Left colon (tissue), 2 donors: ENCODE measurements around the gene SMARCE1. TPM values are rescaled to one million over a fixed set of nuclear protein-coding genes. Genes with fewer than 3 reads are reported as not detected.
A peak's percentile ranks its signal among the peaks of the same experiment; 100 is the strongest.

Experiments used
- ATAC-seq: fragments of 200-7000 bp; cut with Tn5 transposase; one replicate; pipeline ENCODE4 v1.9.1; 2020; ENCODE audit warnings: mild to moderate bottlenecking, moderate library complexity
- DNase-seq, 2 donors: peaks; one replicate each; pipeline ENCODE4 v3.0.0-alpha.2; 2020
- intact Hi-C, 2 donors: fragments of 100-400 bp; cut with DNase I in 1 of 2; cut with micrococcal nuclease in 1 of 2; formaldehyde crosslinking; loops; one replicate each; pipeline versions ENCODE4 v1.11.2 to v1.14.0; 2022; cut with DNase I, micrococcal nuclease
- total RNA-seq, 2 donors: library from RNA; stranded (reverse); fragmentation: NEBNext Ultra II Directional; extraction: Animal tissue kit (Norgen Biotek cat#: 25700); gene quantifications; one replicate each; pipeline ENCODE4 v1.2.1, GENCODE V29; 2021
- donor health status: DM: no; HTN: no; CAD: no.
- donor health status: DM: yes; HTN: yes; CAD: no.

The SMARCE1 gene
- total RNA-seq, 2 donors from 2014 or later = 74.5 to 76.4 TPM

GRCh38 chr17:40648384-40648968 is 858 bp upstream of the SMARCE1 start:
- ATAC-seq (peak; percentile 57), DNase-seq (no peak)
- intact Hi-C loops = no loop called here

- intact Hi-C loops = no loop called here
- DNase-seq = no peak
- ATAC-seq = peak; percentile 54
These were observed 611 bp downstream of the SMARCE1 start for GRCh38 chr17:40646791-40647623.

- intact Hi-C loops = no loop called here
- no peak for ATAC-seq
- no peak for DNase-seq
These were observed 1.7 kb downstream of the SMARCE1 start for GRCh38 chr17:40645943-40646342.

GRCh38 chr17:40645291-40645690 is 2.3 kb downstream of the SMARCE1 start:
- DNase-seq (no peak), ATAC-seq (no peak)
- intact Hi-C loops = no loop called here

GRCh38 chr17:40637931-40638330 is 9.7 kb downstream of the SMARCE1 start:
- no peak for ATAC-seq
- intact Hi-C loops = no loop called here
- DNase-seq = no peak

GRCh38 chr17:40633871-40634270 is 13.7 kb downstream of the SMARCE1 start:
- no peak for DNase-seq
- no peak for ATAC-seq
- intact Hi-C loops = no loop called here

GRCh38 chr17:40632216-40632615 is 15.4 kb downstream of the SMARCE1 start:
- peak; percentile 76 for ATAC-seq
- intact Hi-C loops = no loop called here
- no peak for DNase-seq

GRCh38 chr17:40629842-40630241 is 17.8 kb downstream of the SMARCE1 start:
- ATAC-seq (no peak), DNase-seq (no peak)
- intact Hi-C loops = loop anchor here in 1 of 2 donors (10.0 kb wide), 1 partner anchor 1035 kb away; no protein-coding TSS in a partner anchor

GRCh38 chr17:40625311-40625710 is 22.3 kb downstream of the SMARCE1 start:
- no peak for DNase-seq
- ATAC-seq = no peak
- intact Hi-C loops = loop anchor here in 1 of 2 donors (10.0 kb wide), 1 partner anchor 1039 kb away; no protein-coding TSS in a partner anchor

- intact Hi-C loops = loop anchor here in 1 of 2 donors (10.0 kb wide), 1 partner anchor 1041 kb away; no protein-coding TSS in a partner anchor
- ATAC-seq = no peak
- DNase-seq = no peak
These were observed 24.0 kb downstream of the SMARCE1 start for GRCh38 chr17:40623419-40624210.

GRCh38 chr17:40622509-40622928 is 25.1 kb downstream of the SMARCE1 start:
- intact Hi-C loops = loop anchor here in 1 of 2 donors (10.0 kb wide), 1 partner anchor 1042 kb away; no protein-coding TSS in a partner anchor
- DNase-seq (no peak), ATAC-seq (no peak)

GRCh38 chr17:40621578-40621977 is 26.0 kb downstream of the SMARCE1 start:
- ATAC-seq = no peak

GRCh38 chr17:40621019-40621418 is 26.6 kb downstream of the SMARCE1 start:
- intact Hi-C loops = loop anchor here in 1 of 2 donors (10.0 kb wide), 1 partner anchor 1044 kb away; no protein-coding TSS in a partner anchor
- DNase-seq (no peak), ATAC-seq (no peak)

More at GRCh38 chr17:40621578-40621977, 26.0 kb downstream of the SMARCE1 start:
- intact Hi-C loops = loop anchor here in 1 of 2 donors (10.0 kb wide), 1 partner anchor 1043 kb away; no protein-coding TSS in a partner anchor
- no peak for DNase-seq

GRCh38 chr17:40618754-40619625 is 28.6 kb downstream of the SMARCE1 start:
- DNase-seq (no peak), ATAC-seq (peak; percentile 56)

GRCh38 chr17:40617678-40618240 is 29.9 kb downstream of the SMARCE1 start:
- intact Hi-C loops = no loop called here
- ATAC-seq = peak; percentile 20
- no peak for DNase-seq

More at GRCh38 chr17:40618754-40619625, 28.6 kb downstream of the SMARCE1 start:
- intact Hi-C loops = no loop called here

GRCh38 chr17:40616592-40616991 is 31.0 kb downstream of the SMARCE1 start:
- intact Hi-C loops = no loop called here
- DNase-seq (no peak), ATAC-seq (no peak)

- ATAC-seq (no peak), DNase-seq (no peak)
- intact Hi-C loops = no loop called here
These were observed 31.7 kb downstream of the SMARCE1 start for GRCh38 chr17:40615841-40616476.
